ENCODE measurements around the gene PALMD.

PALMD gene

GRCh38 chr1:99661780-99662179 lies 15.9 kb downstream of the PALMD start:
- no peak for DNase-seq (ENCODE audit: low spot score)

DNA sequence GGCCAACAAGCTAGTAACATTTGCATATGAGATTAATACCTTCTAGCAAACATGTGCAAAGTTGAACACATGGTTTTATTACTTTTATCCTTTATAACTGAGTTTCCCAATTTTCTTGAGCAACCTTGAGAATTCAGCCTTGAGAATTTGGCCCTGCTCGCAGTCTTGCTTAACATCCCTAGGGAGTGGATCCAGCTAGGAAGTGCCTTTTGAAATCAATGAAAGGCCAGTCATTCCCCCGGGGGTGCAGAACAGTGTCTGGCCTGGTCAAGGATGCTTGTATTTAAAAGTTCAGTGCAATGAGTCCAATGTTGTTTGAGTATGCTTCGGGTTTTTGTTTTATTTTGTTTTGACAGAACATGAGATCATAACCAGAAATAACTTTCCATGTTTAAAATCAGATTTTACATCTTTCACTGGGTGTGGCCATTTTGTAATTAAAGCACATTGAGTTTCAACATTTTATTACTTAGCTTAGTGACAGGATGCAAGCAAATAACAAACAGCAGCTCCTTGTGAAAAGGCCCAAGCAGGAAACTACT lies 16.7 kb downstream of the PALMD start:
- no peak for DNase-seq (ENCODE audit: low spot score)

GRCh38 chr1:99663501-99663900 lies 17.6 kb downstream of the PALMD start:
- DNase-seq (ENCODE audit: low spot score), result no peak

- no peak for DNase-seq (ENCODE audit: low spot score)
Observed at GRCh38 chr1:99665212-99665611, 19.3 kb downstream of the PALMD start.

DNA sequence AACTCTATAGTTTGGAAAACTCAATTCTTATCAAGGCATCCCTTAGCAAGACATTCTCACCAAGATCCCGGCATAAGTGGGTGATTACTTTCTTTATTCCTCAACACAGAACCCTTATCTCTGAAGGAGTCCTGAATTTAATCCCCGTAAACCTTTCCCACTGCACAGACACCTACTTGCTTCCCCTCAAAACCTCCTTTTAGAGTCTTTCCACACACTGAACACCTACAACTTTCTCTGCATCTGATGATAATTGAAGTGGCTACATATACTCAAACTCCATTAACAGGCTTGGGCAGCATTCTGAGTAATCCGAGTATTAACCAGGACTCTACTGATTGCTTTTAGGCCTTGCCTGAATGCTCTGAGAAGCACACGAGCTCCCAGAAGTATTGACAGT lies 23.5 kb downstream of the PALMD start:
- no peak for DNase-seq (ENCODE audit: low spot score)

- no peak for DNase-seq (ENCODE audit: low spot score)
Observed at GRCh38 chr1:99669821-99670220, 23.9 kb downstream of the PALMD start.

DNA sequence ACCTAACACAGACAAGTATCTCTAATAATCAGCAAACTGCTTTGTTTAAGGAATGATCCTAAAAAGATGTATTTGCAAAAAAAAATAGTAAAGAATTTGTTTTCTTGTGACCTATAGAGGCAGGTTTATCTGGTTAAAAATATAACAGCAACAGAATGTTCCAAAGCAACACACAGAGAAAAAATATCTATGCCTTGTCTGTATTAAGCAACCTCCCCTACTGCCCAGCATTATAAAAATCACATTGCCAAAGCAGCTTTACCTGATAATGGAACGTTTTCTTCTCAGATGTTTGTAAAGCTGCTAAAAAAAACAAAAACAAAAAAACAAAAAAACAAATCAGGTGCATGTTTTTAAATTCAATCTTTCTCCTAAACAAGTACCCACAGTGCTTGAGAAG lies 24.7 kb downstream of the PALMD start:
- no peak for DNase-seq (ENCODE audit: low spot score)

DNA sequence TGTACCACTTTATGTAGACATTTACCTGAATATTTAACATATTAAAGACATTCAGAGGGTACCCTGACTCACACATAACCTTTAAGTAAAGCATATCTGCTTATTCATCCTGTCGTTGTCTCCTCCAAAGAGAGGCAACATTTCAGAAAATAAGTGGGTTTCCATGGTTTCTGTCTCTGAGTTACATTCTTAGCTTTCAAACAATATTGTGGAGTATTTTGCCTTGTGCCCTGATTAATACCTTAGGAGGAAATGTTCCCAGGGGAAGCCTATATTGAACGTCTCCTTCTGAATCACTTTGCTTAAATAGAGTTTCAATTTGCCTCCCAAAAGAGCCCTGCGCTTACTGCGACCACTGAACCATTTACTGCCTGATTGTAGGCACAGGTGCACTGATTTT lies 26.1 kb downstream of the PALMD start:
- DNase-seq (ENCODE audit: low spot score), result no peak

- DNase-seq (ENCODE audit: low spot score), result no peak
Observed at GRCh38 chr1:99672530-99673213, 26.8 kb downstream of the PALMD start.

DNA sequence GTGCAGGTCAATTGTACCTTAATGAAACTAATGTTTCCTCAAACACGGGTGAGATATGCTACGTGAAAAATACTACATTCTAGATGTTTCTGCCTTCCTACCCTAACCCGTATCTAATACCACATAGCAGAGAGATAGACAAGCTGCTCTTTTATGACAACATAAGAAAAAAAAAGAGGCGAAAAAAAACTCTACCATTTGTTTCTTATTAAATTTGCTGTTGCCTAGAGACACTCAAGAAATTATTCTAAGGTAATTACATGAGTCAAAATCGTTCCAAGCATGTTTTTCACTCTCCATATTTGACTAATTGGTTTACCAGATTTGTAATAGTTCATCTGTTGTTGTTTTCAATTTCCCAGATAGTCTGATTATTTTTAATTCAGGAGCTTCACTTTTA lies 27.4 kb downstream of the PALMD start:
- no peak for DNase-seq (ENCODE audit: low spot score)

GRCh38 chr1:99674115-99675064 lies 28.5 kb downstream of the PALMD start:
- no peak for DNase-seq (ENCODE audit: low spot score)

DNA sequence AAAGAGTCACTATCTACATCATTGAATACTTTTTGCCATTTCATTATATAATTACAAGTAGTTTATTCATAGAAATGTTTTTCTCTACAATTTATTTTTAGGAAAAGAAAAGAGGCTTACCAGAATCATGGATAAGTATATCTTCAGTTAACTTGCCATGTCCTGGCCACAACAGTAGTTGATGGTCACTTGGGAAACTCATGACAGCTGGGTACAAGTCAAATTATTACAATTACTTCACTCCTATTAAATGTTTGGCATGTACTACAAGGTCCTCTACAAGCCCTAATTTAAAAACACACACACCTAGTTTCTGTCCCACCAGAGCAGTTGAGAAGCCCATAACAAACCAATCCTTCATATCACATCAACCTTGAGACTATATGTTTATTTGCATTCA lies 29.4 kb downstream of the PALMD start:
- no peak for DNase-seq (ENCODE audit: low spot score)

DNA sequence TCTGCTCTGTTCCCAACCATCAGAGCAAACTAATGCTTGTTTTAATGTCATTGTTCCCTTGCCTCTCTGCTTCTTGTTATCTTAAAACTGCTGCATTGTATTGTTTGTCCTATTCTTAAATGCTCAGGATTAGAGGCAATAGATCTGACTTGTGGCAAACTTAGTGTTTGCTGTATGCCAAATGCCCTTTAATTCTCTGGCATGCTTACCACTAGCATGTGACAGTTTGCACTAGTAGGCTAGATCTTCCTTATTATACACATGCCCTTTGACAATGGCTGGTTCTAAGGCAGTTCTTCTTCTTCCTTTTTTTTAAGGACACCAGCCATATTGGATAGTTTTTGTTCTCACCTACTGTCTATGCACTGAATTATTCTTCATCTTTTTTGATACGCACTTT lies 30.1 kb downstream of the PALMD start:
- no peak for DNase-seq (ENCODE audit: low spot score)

DNA sequence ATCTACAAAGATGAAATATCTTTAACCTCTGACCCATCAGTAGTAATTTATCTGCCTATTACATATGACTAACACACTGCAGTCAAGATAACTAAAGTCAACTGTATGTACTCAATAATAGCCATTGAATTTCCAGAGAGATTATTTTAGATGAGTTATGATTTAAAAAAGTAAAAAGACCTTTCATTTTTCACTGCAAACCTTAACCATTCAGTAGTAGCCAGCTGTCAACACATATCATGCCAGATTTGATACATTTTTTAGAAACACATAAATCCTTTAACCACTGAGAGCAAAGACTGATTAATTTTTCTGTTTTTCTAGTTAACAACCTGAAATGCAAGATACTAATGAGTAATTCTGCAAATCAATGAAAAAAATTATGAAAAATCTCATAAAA lies 31.0 kb downstream of the PALMD start:
- no peak for DNase-seq (ENCODE audit: low spot score)

GRCh38 chr1:99677416-99677815 lies 31.5 kb downstream of the PALMD start:
- no peak for DNase-seq (ENCODE audit: low spot score)

DNA sequence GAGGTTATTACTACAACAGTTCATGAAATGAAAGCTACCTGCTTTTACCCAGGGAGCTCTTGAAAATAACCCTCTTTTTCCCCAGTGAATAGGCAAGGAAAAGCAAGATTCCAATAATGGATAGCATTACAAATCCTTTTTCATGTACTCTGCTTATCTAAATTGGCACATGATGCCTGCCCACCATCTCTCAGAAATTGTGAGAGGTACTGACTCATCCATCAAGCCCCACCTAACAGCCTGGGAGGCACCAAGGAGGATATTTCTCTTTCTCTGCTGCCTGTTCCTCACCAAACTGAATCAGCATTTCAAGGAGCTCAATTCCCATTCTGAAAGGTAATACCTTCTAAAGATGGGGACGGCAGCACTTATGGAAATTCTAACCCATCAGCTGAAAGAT lies 34.4 kb downstream of the PALMD start:
- no peak for DNase-seq (ENCODE audit: low spot score)

DNA sequence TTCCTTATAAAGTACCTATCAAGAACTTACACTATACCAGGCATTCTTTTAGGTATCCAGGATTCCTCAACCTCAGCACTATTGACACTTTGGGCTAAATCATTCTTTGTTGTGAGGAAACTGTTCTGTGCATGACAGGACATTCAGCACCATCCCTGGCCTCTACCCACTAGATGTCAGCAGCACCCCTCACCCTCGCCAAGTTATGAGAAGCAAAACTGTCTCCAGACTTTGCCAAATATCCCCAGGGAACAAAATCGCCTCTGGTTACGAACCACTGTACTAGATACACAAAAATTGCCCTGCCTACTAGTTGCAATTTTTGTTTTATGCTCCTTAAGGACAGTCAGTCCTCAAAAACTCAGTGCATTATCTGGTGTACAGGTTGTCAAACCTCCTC lies 35.7 kb downstream of the PALMD start:
- DNase-seq (ENCODE audit: low spot score), result no peak

DNA sequence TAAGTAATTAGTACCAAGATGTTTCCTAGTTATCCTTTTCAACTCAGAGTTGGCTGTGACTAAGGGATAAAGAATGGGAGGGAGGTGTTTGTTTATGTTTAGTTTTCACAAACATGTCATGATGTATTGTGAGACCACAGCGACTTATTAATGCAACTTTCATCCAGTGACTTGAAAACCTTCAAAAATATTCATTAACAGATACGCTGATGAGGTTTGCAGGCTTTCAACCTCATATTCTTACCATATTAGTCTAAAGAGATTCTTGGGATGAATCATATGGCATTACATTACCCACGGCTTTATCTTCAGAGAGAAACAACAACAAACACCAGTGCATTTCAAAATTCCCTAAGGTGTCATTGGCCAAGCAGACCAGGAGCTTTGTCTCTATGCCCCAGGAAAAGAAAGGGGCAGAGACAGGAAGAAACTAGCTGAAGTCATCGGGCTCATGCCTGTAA lies 36.4 kb downstream of the PALMD start:
- no peak for DNase-seq (ENCODE audit: low spot score)

DNA sequence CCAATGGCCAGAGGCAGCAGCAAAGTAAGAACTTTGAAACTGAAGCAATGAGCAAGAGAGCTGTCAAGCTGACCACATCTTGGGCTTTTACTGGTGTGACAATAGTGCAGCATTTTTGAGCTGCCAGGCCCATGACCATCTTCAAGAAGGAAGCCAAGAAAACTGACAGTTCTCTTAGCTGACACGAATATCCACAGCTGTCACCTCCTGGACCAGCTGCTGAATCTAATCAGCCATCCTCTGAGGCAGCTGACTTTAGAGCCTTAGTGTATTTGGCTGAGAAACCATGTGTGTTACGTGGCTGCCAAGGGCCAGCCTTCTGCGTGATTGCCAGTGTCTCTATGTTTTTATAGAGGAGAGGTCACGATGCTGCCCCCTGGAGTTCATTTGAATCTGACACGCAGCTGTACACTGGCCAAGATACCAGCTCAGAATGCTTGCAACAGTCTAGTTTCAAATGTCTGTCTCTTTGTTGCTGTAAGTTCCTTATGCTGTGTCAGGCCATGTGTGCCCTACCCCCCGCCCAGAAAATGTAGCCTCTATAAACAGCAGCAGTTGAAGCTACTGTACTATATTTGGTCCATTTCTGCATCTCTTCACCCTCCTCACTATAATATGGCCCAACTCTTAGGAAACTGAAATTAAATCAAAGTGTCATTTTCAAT lies 39.7 kb downstream of the PALMD start:
- peak; percentile 54 for DNase-seq (ENCODE audit: low spot score)

GRCh38 chr1:99691175-99691574 lies 45.3 kb downstream of the PALMD start:
- no peak for DNase-seq (ENCODE audit: low spot score)

GRCh38 chr1:99696616-99697015 lies 50.7 kb downstream of the PALMD start:
- no peak for DNase-seq (ENCODE audit: low spot score)

DNA sequence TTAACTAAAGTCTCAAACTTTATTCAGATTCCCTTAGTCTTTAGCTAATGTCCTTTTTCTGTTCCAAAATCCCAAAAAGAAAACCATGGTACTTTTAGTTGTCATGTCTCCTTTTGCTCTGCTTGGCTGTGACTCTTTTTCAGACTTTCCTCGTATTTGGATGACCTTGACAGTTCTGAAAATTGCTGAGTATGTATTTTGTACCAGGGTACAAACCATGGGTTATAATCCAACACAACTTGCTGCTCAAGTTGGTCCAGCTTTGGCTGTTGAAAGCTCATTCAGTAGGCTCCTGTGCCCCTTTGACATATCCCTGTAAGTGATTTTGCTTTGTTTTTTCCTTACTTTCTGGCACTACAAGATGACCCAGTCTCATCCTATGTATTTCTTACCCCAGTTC lies 51.7 kb downstream of the PALMD start:
- DNase-seq (ENCODE audit: low spot score), result no peak

DNA sequence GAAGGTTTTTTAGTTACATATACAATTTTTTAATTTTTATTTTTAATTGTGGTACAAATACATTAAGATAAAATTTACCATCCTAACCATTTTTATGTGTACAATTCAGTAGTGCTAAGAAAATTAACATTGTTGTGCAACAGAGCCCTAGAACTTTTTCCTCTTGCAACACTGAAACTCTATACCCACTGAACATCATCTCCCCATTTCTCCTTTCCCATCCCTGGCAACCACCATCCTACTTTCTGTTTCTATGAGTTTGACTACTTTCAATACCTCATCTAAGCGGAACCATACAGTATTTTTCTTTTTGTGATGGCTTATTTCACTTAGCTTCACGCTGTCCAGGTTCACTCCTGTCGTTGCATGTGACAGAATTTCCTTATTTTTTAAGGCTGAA lies 54.1 kb downstream of the PALMD start:
- no peak for DNase-seq (ENCODE audit: low spot score)
